GM19438 (cell line): ENCODE data around the gene TEC.
A peak's percentile ranks its signal among the peaks of the same experiment; 100 is the strongest.
"Not testable (repeated sequence)": the region's sequence is repeated elsewhere in the genome, so short reads cannot be mapped to it uniquely, and the experiment has no call there.

Experiments used
- ATAC-seq: cut with Tn5 transposase; IDR thresholded peaks from one replicate; pipeline ENCODE4 v1.9.1; 2021; ENCODE audit warnings: low read depth; ENCODE audit not compliant: unreplicated experiment

TEC gene

GRCh38 chr4:48173056-48173991 lies 96.3 kb downstream of the TEC start:
- ATAC-seq, result peak; percentile 69

GRCh38 chr4:48172651-48173050 lies 97.0 kb downstream of the TEC start:
- ATAC-seq, result no peak

GRCh38 chr4:48169636-48170035 lies 100.0 kb downstream of the TEC start:
- no peak for ATAC-seq

GRCh38 chr4:48167538-48168263 lies 101.9 kb downstream of the TEC start:
- no peak for ATAC-seq

- ATAC-seq, result not testable (repeated sequence)
These were observed 105.1 kb downstream of the TEC start for GRCh38 chr4:48164561-48164960.

GRCh38 chr4:48163746-48164145 lies 105.9 kb downstream of the TEC start:
- no peak for ATAC-seq

GRCh38 chr4:48162162-48162561 lies 107.5 kb downstream of the TEC start:
- ATAC-seq, result no peak

GRCh38 chr4:48157271-48157670 lies 112.4 kb downstream of the TEC start:
- no peak for ATAC-seq

- ATAC-seq, result no peak
These were observed 113.2 kb downstream of the TEC start for GRCh38 chr4:48156423-48156822.

GRCh38 chr4:48153791-48154550 lies 115.7 kb downstream of the TEC start:
- ATAC-seq, result no peak

GRCh38 chr4:48152259-48152658 lies 117.4 kb downstream of the TEC start:
- no peak for ATAC-seq

- no peak for ATAC-seq
These were observed 119.7 kb downstream of the TEC start for GRCh38 chr4:48149827-48150370.

GRCh38 chr4:48147621-48148020 lies 122.0 kb downstream of the TEC start:
- ATAC-seq, result no peak

- no peak for ATAC-seq
These were observed 128.6 kb downstream of the TEC start for GRCh38 chr4:48141048-48141447.

- no peak for ATAC-seq
These were observed 129.9 kb downstream of the TEC start for GRCh38 chr4:48139691-48140090.

GRCh38 chr4:48138936-48139335 lies 130.7 kb downstream of the TEC start:
- ATAC-seq, result peak; percentile 75

- ATAC-seq, result no peak
These were observed 131.1 kb downstream of the TEC start for GRCh38 chr4:48138511-48138910.

- no peak for ATAC-seq
These were observed 131.8 kb downstream of the TEC start for GRCh38 chr4:48137846-48138245.

GRCh38 chr4:48134081-48134480 lies 135.6 kb downstream of the TEC start, which contains the start of gene TXK:
Gene TXK, minus strand, starts transcription at chr4:48134250. Its CDS starts 80 bp downstream, at chr4:48134170.
- ATAC-seq, result no peak

GRCh38 chr4:48133669-48134068 lies 136.0 kb downstream of the TEC start:
- no peak for ATAC-seq

GRCh38 chr4:48131736-48132135 lies 137.9 kb downstream of the TEC start:
- ATAC-seq, result no peak
